Activated CD4-positive, alpha-beta T cell treated with anti-CD3 and anti-CD28 coated beads, Interleukin-2, amount 50 U/mL, for 16 hours (primary cell): ENCODE measurements around the gene IGHMBP2.
"Not testable (repeated sequence)": the region's sequence is repeated elsewhere in the genome, so short reads cannot be mapped to it uniquely, and the experiment has no call there.

Experiments used
- DNase-seq: peaks from one replicate; pipeline ENCODE4 v3.0.0-alpha.2; 2020

Gene IGHMBP2

DNA sequence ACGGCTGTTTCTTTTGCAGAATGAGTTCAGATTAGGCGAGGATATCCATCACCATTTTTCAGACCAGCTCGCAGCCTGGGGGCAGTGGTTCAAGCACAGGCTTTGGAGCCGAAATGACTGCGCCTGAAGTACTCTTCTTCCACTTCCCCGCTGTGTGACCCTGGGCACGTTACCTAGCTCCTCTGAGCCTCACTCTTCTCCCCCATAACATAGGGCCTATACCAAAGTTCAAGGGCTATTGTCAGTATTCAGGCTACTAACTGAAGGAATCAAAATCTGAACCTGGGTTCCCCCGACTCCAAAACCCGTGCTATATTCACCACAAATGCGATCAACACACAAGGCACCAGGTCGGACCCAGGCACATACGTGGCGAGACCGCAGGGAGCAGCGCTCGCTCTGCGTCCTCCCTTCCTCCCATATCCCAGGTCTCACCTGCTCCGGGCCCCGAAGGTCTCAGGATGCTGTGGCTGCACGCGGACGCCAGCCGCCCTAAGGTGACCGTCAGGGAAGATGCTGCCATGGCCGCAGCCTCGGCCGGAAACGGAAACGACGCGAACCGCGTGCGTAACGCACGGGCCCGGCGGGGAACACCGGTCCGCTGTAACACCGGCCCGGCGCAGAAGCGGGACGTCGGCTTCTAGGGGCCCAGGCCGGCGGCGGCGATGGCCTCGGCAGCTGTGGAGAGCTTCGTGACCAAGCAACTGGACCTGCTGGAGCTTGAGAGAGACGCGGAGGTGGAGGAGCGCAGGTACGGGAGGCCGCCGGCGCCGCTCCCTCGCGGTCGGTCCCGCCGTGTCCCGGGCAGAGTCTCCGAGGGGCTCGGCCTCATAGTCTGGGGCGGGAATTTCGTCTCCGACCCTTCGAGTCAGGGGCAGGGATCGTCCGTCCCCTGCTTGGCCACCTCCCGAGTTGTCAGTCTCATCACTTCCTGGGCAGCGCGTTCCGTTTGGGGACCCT lies at the start of gene IGHMBP2, which contains the start of gene MRPL21:
Gene IGHMBP2 (plus strand): TSS at position 604 of the 960 bp plus-strand sequence. CDS start 62 bp downstream, at position 666.
Gene MRPL21 (minus strand): TSS at position 545 of the 960 bp plus-strand sequence. CDS start 22 bp downstream, at position 523.
- peak; percentile 89 for DNase-seq

- DNase-seq = no peak
These were observed 49.3 kb upstream of the IGHMBP2 start for GRCh38 chr11:68854273-68854958.

- DNase-seq = no peak
These were observed 48.3 kb upstream of the IGHMBP2 start for GRCh38 chr11:68855205-68855981.

- DNase-seq = not testable (repeated sequence)
These were observed 47.2 kb upstream of the IGHMBP2 start for GRCh38 chr11:68856425-68857030.

- no peak for DNase-seq
These were observed 46.6 kb upstream of the IGHMBP2 start for GRCh38 chr11:68857037-68857586.

DNA sequence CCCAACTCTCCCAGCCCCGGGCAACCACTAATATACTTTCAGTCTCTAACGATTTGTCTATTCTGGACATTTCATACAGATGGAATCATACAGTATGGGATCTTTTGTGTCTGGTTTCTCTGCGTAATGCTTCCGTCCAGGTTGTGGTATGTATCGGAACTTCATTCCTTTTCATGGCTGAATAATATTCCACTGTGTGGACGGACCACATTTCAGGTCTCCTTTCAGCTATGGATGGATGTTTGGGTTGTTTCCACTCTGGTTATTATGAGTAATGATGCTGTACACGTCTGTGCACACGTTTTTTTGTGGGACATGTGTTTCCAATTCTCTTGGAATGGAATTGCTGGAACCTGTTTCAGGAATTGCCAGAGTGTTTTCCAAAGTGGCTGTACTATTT lies 44.6 kb upstream of the IGHMBP2 start:
- DNase-seq = no peak

GRCh38 chr11:68862421-68862820 lies 41.3 kb upstream of the IGHMBP2 start:
- no peak for DNase-seq

GRCh38 chr11:68863553-68864265 lies 40.0 kb upstream of the IGHMBP2 start:
- no peak for DNase-seq

- DNase-seq = no peak
These were observed 38.5 kb upstream of the IGHMBP2 start for GRCh38 chr11:68865241-68865640.

DNA sequence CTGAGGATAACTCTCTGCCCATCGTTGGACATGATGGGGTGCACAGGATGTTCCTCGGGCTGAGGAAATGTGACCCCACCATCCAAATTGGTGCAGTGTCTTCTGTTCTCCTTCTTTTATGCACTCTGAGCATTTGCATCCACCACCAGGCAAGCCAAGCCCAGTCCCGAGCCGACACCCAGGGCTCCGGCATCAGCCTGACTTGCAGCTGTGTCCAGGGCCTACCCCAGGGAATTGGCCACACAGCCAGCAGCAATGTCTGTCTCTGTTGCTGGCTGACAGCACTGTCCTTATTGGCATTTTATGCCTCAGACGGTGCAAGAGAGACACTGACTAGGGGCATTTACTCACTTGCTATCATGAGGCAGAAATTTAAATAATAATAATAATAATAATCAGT lies 36.6 kb upstream of the IGHMBP2 start:
- DNase-seq = no peak

GRCh38 chr11:68868221-68868835 lies 35.4 kb upstream of the IGHMBP2 start:
- no peak for DNase-seq

DNA sequence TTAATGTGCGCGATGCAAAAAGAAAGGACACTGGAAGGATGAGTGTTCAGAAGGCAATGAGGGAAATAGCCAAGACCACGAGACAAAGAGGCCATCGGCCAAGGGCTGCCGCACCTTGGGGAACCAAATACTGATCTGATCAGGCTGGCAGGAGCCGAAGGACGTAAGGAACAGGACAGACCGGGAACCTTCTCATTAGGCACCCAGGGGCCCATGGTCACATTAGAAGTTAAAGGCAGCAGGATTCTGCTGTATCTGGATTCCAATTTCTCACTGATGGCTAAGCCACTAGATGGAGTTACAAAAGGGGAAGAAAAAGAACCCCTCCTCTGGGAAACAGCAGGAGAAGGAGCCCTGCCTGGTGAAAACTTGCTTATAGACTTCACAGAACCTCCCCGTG lies 33.2 kb upstream of the IGHMBP2 start:
- no peak for DNase-seq

- no peak for DNase-seq
These were observed 31.3 kb upstream of the IGHMBP2 start for GRCh38 chr11:68872216-68873003.

- DNase-seq = no peak
These were observed 25.7 kb upstream of the IGHMBP2 start for GRCh38 chr11:68878022-68878421.

DNA sequence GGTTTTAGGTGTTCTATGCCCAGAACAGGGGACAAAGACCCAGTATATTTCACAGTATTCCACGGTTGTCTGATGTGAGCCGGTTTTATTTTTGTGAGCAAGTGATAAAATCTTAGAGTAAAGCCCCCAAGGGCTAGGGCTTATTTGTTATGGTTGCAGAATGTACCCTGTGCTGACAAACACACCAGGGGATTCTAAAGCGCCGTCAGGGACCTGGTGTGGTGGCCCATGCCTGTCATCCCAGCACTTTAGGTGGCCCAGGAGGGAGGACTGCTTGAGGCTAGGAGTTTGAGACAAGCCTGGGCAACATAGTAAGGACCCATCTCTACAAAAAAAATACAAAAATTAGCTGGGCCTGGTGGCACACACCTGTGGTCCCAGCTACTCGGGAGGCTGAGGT lies 22.8 kb upstream of the IGHMBP2 start:
- no peak for DNase-seq

DNA sequence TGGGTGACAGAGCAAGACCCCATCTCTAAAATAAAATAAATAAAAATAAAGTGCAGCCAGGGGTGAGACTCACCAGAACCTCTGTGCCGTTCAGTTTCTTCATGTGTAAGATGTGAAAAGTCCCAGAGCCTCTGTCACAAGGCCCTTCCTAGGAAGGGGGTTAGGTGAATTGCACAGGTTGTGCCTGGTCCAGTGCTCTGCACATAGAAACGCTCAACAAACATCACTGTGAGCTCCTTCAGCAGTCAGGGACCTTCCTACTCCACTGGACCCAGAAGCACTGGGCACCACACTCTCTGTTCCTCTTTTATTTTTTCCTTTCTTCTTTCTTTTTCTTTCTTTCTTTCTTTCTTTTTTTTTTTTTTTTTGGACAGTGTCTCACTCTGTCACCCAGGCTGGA lies 22.4 kb upstream of the IGHMBP2 start:
- DNase-seq = no peak

- DNase-seq = no peak
These were observed 21.3 kb upstream of the IGHMBP2 start for GRCh38 chr11:68882391-68882790.

DNA sequence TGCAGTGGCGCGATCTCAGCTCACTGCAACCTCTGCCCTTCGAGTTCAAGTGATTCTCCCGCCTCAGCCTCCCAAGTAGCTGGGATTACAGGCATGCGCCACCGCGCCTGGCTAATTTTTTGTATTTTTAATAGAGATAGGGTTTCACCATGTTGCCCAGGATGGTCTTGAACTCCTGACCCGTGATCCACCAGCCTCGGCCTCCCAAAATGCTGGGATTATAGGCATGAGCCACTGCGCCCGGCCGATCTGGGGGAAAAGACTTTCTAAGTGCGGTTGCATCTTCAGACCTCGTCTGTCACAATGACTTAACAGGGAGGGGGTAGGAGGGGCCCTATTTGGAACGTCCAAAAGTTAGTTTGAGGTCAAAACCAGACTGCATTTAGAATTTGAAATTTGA lies 18.9 kb upstream of the IGHMBP2 start:
- DNase-seq = not testable (repeated sequence)

DNA sequence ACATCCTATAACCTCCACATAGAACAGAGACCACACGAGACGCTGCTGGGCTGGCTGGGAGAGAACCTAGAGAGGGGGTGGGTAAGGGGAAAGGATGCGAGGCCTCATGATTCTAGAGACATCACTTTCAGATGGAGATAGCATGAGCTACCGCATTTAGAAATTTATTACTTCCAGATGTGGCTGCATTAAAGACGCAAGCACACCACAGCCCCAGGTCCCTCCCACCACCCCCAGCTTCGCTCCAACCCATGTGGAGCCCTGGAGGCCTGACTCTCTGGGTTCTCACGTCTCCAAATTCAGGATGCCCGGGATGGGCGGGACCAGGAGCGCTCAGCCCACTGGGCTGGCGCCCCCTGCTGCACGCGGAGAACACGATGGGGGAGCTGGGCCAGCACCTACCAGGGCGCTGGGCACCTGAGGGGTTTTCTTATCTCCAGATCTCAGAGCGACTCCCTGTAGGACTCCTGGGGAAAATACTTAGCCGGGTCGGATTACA lies 13.7 kb upstream of the IGHMBP2 start:
- DNase-seq = no peak
